Islet of Langerhans (tissue), 1 donor: Measurements from ENCODE around the gene LELP1.
"Not testable (repeated sequence)": the region's sequence is repeated elsewhere in the genome, so short reads cannot be mapped to it uniquely, and the experiment has no call there.

Source experiments
- FAIRE-seq: peaks from one replicate; lab custom pipeline; 2011; peaks lifted over from hg19 to GRCh38; lab: Jason Lieb, UNC

LELP1 gene

GRCh38 chr1:153203130-153203529 is at the start of gene LELP1:
TSS of gene LELP1 (plus strand) at chr1:153203430. CDS start at chr1:153204708, 1,278 bp downstream.
- no peak for FAIRE-seq

- FAIRE-seq = no peak
Observed at GRCh38 chr1:153155541-153155940, 47.7 kb upstream of the LELP1 start.

GRCh38 chr1:153168686-153169085 is 34.5 kb upstream of the LELP1 start:
- no peak for FAIRE-seq

GRCh38 chr1:153174624-153175023 is 28.6 kb upstream of the LELP1 start:
- no peak for FAIRE-seq

- FAIRE-seq = no peak
Observed at GRCh38 chr1:153178922-153179321, 24.3 kb upstream of the LELP1 start.

GRCh38 chr1:153180556-153180955 is 22.7 kb upstream of the LELP1 start:
- FAIRE-seq = no peak

GRCh38 chr1:153188301-153188700 is 14.9 kb upstream of the LELP1 start:
- FAIRE-seq = not testable (repeated sequence)

- FAIRE-seq = no peak
Observed at GRCh38 chr1:153190373-153190772, 12.9 kb upstream of the LELP1 start.

GRCh38 chr1:153192697-153193096 is 10.5 kb upstream of the LELP1 start:
- FAIRE-seq = no peak

GRCh38 chr1:153194331-153195050 is 8.7 kb upstream of the LELP1 start:
- no peak for FAIRE-seq

- FAIRE-seq = no peak
Observed at GRCh38 chr1:153195216-153195615, 8.0 kb upstream of the LELP1 start.

- FAIRE-seq = no peak
Observed at GRCh38 chr1:153202006-153202405, 1.2 kb upstream of the LELP1 start.

GRCh38 chr1:153206631-153207030 is 3.4 kb downstream of the LELP1 start:
- FAIRE-seq = no peak

- FAIRE-seq = no peak
Observed at GRCh38 chr1:153210206-153210605, 7.0 kb downstream of the LELP1 start.

- no peak for FAIRE-seq
Observed at GRCh38 chr1:153212201-153212600, 9.0 kb downstream of the LELP1 start.

- FAIRE-seq = no peak
Observed at GRCh38 chr1:153213519-153213918, 10.3 kb downstream of the LELP1 start.

- FAIRE-seq = no peak
Observed at GRCh38 chr1:153217212-153217611, 14.0 kb downstream of the LELP1 start, which contains the start of gene PRR9. TSS of gene PRR9 (plus strand) at chr1:153217584. CDS start at chr1:153218145, 561 bp downstream.

- FAIRE-seq = no peak
Observed at GRCh38 chr1:153217744-153218416, 14.7 kb downstream of the LELP1 start.

- no peak for FAIRE-seq
Observed at GRCh38 chr1:153220606-153221303, 17.5 kb downstream of the LELP1 start.

GRCh38 chr1:153223040-153223891 is 20.0 kb downstream of the LELP1 start:
- not testable (repeated sequence) for FAIRE-seq

- no peak for FAIRE-seq
Observed at GRCh38 chr1:153227810-153228209, 24.6 kb downstream of the LELP1 start.

GRCh38 chr1:153228491-153228890 is 25.3 kb downstream of the LELP1 start:
- no peak for FAIRE-seq
